Activated CD4-positive, alpha-beta T cell treated with anti-CD3 and anti-CD28 coated beads, Interleukin-2, Interleukin-4, amounts not matched to agents 100 ng/mL and 50 ng/mL, durations not matched to agents 16 hours and 8 hours (primary cell): ENCODE data around the gene CLEC12A.
"Not testable (repeated sequence)": the region's sequence is repeated elsewhere in the genome, so short reads cannot be mapped to it uniquely, and the experiment has no call there.

ENCODE experiments used
- DNase-seq: peaks from one replicate; pipeline ENCODE4 v3.0.0-alpha.2; 2020; ENCODE audit warnings: low spot score

Gene CLEC12A

DNA sequence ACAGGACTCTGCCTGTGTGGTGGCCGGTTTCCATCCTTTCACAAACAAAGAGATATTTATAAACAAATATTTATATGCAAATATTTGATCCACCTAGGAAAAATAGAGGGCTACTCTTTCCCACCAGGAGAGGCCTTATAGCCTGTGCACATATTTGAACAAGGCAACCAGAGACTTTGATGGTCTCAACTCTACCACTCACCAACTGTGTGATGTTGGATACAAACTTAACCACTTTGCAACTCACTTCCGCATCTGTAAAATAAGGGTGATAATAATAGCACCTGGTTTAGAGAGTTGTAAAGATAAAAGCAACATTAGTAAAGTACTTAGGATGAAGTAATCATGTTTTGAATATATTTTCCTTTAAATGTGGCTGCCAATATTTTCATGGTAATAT, 1.5 kb upstream of the CLEC12A start:
- no peak for DNase-seq

DNA sequence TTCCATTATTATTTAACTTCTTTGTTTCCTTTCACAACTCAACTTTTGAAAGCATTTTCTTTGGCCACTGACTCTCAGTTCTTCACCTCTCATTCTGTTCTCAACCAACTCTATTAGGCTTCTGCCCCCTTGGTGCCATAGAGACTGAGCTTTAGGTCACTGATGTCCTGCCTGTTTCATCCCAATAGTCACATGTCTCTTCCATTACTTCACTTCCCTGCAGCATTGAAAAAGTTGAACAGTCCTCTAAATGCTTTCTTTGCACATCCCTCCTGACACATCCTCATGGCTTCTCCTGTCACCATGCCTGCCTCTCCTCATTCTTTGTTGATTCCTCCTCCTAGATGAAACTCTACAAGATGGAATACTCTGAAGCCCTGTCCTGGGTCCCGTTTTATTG, 2.7 kb downstream of the CLEC12A start:
- DNase-seq, result no peak

DNA sequence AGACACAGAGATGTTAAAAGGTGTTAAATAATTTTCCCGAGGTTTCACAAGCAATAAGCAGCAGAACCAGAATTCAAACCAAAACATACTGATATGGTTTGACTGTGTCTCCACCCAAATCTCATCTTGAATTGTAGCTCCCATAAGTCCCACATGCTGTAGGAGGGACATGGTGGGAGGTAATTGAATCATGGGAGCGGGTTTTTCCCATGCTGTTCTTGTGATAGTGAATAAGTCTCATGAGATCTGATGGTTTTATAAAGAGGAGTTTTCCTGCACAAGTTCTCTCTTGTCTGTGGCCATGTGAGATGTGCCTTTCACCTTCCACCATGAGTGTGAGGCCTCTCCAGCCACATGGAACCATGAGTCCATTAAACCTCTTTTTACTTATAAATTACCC, 3.5 kb downstream of the CLEC12A start:
- not testable (repeated sequence) for DNase-seq

DNA sequence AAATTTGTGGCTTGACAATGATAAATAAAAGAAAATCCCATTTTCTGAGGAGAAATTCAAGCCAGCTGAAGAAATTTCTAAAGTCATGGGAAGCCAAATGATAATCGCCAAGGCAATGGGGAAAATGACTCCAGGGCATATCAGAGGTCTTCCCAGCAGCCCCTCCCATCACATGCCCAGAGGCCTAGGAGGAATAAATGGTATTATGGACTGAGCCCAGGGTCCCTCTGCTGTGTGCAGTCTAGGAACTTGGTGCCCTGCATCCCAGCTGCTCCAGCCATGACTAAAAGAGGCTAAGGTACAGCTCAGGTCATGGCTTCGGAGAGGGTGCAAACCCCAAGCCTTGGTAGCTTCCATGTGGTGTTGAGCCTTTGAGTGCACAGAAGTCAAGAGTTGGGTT, 4.4 kb downstream of the CLEC12A start:
- no peak for DNase-seq

DNA sequence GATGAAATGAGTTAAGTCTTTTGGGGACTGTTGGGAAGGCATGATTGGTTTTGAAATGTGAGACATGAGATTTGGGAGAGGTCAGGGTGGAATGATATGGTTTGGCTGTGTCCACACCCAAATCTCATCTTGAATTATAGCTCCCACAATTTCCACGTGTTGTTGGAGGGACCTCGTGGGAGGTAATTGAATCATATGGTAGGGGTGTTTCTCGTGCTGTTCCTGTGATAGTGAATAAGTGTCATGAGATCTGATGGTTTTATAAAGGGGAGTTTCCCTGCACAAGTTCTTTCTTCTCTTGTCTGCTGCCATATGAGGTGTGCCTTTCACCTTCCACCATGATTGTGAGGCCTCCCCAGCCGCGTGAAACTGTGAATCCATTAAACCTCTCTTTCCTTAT, 5.4 kb downstream of the CLEC12A start:
- not testable (repeated sequence) for DNase-seq

DNA sequence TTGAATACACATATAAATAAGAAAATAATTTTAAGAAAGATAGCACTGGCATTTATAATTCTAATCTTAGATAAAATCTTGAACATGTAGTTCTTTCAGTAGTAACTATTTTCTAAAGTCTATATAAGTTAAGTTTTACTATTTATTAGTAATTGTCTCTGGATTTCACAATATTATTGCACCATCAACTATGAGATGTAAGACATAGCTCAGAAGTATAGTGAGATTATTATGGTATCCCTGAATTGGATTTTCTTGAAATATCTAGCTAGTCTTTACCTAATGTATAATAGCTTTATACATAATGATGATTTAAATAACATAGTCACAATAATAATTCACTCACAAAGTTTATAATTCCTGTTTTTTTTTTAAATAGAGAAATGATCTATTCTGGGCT, 6.7 kb downstream of the CLEC12A start:
- DNase-seq, result no peak

DNA sequence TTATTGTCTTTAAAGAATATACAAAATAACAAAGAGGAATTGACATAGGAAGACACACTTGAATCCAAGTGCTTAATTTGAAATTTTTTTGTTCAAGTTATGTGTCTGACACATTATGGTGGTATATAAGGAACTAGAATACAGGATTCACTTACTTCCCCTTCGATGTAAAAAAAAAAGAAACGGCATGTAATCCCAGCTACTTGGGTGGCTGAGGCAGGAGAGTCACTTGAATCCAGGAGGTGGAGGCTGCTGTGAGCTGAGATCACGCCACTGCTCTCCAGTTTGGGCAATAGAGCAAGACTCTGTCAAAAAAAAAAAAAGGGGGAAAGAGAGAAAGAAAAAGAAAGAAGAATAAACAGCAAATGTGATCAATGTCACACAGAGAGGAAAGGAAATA, 8.9 kb downstream of the CLEC12A start:
- DNase-seq, result no peak

DNA sequence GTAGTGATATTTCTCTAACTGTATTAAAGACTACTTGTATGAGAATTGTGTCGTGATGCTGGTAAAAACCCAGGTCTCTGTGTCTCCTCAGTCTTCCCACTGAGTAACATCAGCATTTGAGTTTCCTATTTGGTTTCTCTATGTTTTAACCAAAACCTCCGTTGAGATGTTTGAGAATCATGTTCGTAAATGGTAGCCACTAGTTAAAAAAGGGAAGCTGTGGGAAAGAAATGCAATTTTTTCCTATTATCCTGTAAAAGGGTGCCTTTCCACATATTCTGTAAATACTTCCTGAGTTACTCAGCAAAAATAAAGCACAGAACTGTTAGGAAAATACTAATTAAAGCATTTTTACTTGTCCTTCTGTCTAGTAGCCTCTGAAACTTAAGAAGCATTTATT, 20.7 kb downstream of the CLEC12A start:
- DNase-seq, result no peak

DNA sequence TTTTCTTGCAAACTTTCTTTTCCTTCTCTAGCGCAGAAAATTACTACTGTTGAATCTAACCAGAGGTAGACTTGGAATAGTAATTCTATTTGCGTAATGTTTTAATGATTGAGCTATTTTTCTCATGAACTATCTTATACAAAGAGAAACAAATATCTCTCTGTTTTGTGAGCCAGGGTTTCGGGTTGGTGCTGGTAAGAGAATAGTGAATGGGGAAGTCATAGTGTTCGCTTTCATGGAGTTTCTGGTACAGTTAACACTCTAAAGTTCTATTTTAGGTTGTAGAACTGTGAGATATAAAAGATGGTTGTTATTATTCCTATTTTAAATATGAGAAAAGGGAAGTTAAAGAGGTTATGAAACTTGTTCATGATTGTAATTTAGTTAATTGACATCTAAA, 21.1 kb downstream of the CLEC12A start:
- DNase-seq, result no peak

DNA sequence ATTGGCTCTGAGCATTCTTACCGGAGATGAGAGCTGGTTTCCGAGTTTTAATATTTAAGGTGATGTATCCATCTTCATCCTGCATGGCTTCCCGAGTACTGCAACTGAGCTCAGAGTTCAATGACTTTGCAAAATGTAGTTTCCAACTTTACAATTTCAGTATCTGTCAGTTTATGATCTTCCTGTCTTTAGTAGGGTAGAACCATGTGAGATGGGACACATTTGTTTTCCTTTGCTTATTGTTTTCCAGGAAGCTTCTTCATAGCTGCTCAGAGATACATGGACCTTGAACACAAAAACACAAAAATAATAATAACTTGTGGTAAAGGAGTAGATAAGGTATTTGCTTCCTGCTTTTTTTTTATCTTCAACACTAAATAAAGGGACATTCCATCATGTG, 27.8 kb downstream of the CLEC12A start, which contains the start of gene CLEC1B:
CLEC1B (minus strand) TSS at position 106 of the 400 bp plus-strand sequence; CDS start at position 85, 21 bp downstream.
- no peak for DNase-seq

DNA sequence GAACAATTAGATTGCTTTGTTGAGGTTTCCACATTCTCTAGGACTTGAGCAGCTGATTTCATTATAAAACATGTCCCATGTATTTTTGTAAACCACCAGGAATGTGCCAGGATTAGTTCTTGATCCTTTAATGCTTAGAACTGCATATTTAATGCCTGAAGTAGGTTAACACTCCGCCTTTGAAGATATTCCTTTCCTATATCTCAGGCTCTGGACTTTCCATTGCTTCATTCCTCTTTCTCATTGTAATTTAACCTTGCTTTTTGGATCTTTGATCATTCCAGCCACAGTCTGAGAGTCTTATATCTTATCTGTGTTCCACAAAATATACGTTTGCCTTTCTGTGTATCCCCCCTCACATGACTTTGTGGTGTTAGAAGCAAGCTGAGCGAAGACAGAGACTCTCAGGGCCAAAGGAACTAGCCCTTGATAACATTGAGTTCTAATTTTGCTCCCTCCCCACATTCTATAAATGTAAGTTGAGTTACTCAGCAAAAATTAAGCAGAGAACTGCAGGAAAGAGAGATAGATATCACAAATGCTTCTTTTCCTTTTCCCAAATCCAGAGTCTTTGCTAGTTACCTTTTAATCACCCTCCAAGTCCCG, 30.1 kb downstream of the CLEC12A start:
- DNase-seq, result no peak

DNA sequence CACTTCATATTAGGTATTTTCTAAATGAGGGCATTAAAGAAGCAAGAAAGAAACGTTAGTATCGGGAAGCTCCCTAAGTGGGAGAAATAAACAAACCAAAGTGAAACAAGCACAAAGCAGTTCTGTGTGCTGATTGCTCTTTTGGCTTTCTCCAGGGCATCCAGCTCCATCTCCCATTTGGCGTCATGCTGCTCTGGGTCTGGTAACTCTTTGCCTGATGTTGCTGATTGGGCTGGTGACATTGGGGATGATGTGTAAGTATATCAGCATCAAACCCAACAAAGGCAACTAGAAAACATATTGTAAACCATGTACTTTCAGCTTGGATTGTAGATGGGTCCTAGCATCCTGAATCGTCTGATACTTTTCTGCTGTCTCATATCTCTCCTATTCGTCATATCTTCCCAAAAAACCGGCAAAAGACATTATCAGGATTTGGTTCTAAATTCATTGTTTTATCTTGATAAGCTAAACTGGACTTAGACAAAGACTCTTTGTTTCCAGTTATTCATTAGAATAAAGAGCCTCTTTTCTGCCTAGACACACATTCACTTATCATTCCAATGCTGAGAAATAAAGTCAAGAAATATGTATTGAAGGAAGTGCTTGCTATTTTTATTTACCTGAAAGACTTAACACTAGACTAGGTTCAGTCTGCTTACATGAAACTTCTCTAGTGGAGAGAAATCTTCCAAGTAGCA, 41.6 kb downstream of the CLEC12A start:
- no peak for DNase-seq

DNA sequence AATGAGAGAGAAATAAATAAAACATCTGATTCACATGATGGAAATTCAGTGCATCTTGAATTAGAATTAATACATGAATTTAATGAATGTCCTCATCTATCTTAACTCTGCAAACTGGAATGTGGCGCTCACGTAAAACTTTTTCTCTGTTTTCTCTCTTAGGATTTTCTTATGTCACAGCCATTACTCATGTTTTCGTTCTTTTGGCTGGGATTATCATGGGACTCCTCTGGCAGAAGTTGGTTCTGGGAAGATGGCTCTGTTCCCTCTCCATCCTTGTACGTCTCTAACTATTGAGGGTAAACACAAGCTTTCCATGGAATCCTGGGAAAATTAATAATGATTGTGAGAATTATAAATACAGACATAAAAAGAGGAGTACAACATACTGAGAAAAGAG, 44.2 kb downstream of the CLEC12A start:
- no peak for DNase-seq

DNA sequence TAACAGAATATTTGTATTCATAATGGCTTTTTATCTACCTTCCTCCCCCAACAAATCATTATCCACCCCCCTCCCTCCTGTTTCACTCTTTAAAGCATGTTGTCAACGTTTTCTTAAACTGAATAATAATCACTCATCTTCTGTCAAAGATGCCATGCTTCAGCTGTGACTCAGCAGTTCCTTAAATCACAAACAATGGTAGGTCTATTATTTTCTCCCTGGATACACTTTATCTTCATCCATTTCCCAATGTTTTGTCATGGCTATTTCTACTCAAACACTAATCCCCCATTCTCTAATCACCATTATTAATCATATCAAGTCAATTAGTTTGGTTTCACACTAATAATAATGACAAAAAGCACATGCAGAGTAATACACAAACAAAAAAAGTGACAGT, 45.7 kb downstream of the CLEC12A start:
- DNase-seq, result no peak

DNA sequence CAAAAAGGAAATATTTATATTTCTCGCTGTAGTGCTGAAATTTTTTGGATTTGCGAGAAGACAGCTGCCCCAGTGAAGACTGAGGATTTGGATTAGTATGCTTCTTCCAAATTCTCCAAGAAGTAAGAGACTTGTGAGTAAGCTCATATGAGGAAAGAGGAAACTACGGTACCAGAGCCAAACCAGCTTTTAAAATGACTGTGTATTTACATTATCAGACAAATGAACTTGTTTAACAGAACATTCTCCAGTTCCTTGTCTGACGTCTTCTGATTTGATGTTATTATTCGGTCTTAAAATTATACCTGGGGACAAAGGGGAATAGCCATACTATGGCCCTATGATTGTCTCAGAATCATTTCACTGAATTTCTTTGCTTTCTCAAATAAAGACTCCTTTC, 47.2 kb downstream of the CLEC12A start:
- no peak for DNase-seq

DNA sequence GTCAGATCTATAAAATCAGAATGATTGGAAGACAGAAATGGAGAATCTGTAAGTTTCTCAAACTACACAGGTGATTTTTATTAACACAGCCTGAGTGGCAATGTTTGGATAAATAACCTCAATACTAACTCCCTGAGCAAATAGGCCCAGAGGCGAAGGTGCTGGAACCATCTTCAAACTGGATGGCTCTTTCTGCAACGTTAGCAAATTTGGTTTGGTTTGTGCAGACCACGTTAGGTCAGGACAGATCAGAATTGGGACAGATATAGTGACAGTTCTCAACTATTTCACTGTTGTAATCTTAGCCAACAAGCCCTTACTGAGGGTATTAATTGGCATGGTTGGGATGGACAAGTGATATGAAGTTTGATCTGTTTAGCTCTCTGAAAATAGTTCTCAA, 50.1 kb downstream of the CLEC12A start:
- no peak for DNase-seq

DNA sequence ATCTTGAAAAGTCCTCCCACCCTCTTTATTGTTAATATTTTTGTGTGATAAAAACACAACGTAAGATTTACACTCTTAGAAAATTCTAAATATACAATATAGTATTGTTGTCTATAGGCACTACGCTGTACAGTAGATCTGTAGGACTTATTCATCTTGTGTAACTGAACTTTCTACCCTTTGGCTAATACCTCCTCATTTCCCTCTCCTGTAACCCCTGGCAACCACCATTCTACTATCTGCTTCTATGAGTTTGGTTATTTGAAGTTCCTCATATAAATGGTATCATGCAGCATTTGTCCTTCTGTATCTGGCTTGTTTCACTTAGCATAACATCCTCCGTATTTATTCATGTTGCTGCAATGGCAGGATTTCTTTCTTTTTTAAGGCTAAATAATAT, 54.0 kb downstream of the CLEC12A start:
- DNase-seq, result no peak

DNA sequence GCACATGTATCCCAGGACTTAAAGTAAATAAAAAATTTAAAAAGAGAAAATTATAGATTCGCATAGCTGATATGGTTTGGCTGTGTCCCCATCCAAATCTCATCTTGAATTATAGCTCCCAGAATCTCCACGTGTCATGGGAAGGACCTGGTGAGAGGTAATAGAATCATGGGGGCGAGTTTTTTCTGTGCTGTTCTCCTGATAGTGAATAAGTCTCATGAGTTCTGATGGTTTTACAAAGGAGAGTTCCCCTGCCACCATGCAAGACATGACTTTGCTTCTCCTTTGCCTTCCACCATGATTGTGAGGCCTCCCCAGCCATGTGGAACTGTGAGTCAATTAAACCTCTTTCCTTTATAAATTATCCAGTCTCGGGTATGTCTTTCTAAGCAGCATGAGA, 55.5 kb downstream of the CLEC12A start:
- DNase-seq, result not testable (repeated sequence)

DNA sequence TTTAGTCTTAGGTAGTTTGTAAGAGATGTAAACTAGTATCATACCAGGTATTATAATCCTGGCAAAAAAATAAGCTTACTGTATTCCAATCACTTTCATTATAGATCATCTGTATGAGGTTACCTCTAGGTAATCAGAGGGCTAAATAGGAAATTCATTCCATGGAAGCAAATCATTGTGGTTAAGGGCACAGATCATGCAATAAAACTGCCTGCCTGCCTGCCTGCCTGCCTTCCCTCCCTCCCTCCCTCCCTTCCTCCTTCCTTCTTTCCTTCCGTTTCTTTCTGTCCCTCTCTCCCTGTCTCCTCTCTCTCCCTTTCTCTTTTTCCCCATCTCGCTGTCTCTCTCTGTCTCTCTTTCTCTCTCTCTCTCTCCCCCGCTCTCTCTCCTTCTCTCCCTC, 56.1 kb downstream of the CLEC12A start:
- no peak for DNase-seq

DNA sequence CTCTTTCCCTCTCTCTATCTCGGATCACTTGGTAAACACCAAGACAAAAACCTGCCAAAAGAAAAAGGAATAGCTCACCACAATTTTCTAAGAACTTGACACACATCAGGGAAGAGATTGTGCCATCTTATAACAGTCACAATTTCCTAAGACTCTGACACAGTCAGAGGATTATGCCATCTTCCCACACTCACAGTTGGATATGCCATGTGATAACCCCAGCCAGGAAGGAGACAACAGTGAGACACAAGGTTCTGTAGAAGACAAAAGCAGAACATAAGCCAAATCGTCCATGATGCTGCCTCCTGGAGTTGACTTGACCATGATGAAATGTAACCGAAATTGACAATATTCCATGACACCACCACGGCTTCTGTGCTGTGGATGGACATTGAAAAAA, 56.5 kb downstream of the CLEC12A start:
- no peak for DNase-seq

DNA sequence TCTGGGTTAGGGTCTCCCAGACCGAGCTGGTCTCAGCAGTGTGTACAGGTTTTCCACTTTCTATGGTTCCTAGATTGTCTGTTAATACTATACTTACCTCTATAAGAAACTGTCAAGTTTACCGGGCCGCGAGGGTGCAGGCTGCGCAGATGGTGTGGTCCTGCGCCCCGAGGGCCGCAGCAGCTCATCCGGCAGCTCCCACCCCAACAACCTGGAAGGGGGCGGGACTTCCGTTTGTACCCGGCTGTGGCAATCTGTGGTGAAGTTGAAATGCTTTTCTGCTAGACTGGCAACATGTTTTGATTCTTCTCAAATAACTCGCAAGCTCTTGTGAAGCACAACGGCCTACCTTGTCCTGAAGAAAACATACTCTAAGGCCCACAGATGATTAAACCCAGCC, 59.2 kb downstream of the CLEC12A start, which contains the start of gene CLEC9A:
CLEC9A (plus strand) TSS at position 237 of the 400 bp plus-strand sequence. CDS start 22,006 bp downstream, outside the sequence.
- no peak for DNase-seq

DNA sequence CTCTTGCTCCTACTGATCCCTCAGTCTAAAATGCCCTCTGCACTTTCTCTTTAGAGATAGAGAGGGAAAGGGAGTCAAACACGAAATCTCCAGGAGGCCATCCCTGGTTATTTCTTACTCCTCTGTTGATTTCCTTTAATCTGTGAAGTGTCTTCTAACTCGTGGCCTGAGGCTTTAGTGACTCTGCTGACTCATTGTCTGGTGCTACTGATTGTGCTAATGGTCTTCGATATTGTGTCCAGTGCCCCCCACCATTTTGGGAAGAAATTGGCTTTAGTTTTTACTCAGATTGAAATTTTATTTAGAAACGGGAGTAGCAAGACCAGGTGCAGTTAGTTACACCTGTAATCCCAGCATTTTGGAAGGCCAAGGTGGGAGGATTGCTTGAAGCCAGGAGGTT, 60.1 kb downstream of the CLEC12A start:
- no peak for DNase-seq

DNA sequence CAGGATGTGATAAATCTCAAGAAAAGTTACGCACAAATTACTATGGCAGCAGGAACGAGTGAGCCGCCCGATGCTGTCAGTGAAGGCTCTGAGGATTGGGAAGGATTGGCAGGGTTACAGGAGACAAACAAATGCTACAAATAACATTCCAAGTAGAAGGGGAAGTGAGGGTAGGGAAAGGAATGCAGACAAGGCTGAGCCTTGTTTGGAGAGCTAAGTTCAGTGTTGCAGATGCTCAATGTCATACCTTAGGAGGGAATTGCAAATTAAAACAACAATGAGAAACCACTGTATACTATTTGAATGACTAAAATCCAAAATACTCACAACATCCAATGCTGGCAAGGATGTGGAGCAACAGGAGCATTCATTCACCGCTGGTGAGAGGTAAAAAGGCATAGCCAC, 60.6 kb downstream of the CLEC12A start:
- no peak for DNase-seq
